Bronchial smooth muscle cell (primary cell): Measurements from ENCODE around the gene PREPL. TPM values are rescaled to one million over a fixed set of nuclear protein-coding genes. Genes with fewer than 3 reads are reported as not detected.

Experiments used
- total RNA-seq: library from RNA; depleted of rRNA; stranded (reverse); fragments of >200 nt; gene quantifications from 2 replicates; pipeline ENCODE4 v1.2.1, GENCODE V29; 2014

PREPL gene
- total RNA-seq, result 30.3 and 31.2 TPM in 2 replicates

GRCh38 chr2:44361330-44362206 lies at the start of gene PREPL, which contains the start of gene CAMKMT:
Gene PREPL (minus strand): TSS chr2:44361494. CDS start chr2:44346342, 15,152 bp downstream.
Gene CAMKMT (plus strand): TSS chr2:44361947.

Other genes starting within 250 kb of the PREPL start
- gene PPM1B, start 192.6 kb downstream of the PREPL start, total RNA-seq, result 25.1 and 32.5 TPM in 2 replicates
- not detected in 2 replicates for gene SLC3A1, start 86.0 kb downstream of the PREPL start, total RNA-seq
- 6.3 and 8.2 TPM in 2 replicates for gene CAMKMT, start 453 bp upstream of the PREPL start, total RNA-seq